ENCODE data around the gene REL. TPM values are rescaled to one million over a fixed set of nuclear protein-coding genes. Genes with fewer than 3 reads are reported as not detected.
"Not testable (repeated sequence)": the region's sequence is repeated elsewhere in the genome, so short reads cannot be mapped to it uniquely, and the experiment has no call there.

REL gene
- total RNA-seq, 2 experiments from 2014 or later, result 42.7 to 55.9 TPM

GRCh38 chr2:60844105-60844504 is 37.3 kb upstream of the REL start:
- intact Hi-C loops (cut with DNase I, micrococcal nuclease), result loop anchor here in 1 of 2 experiments (1.0 to 2.0 kb wide), 2 partner anchors 25 to 29 kb away; no protein-coding TSS in a partner anchor
- no peaks in the 10 kb centered on the region for H3K9me3 Mint-ChIP-seq (ENCODE audit: low read depth)
- peak; percentile 50 for DNase-seq
- ATAC-seq, result peak; percentile 82
- H3K36me3 Mint-ChIP-seq (ENCODE audit: low read depth), result no peaks in the 10 kb centered on the region
- no peaks in the 10 kb centered on the region for H3K27me3 Mint-ChIP-seq
- peaks cover 26% of the 10 kb centered on the region for H3K4me1 Mint-ChIP-seq
- ChIA-PET POLR2A (no interaction called here), CTCF (interaction anchor here (0.6 to 1.1 kb wide), 3 partner anchors 12 to 560 kb away, joined by 3 to 6 read pairs (median 3); no protein-coding TSS in a partner anchor)
- H3K27ac Mint-ChIP-seq, result peak overlapping the region; percentile 28
- H3K4me3 Mint-ChIP-seq, result no peak overlapping the region

DNA sequence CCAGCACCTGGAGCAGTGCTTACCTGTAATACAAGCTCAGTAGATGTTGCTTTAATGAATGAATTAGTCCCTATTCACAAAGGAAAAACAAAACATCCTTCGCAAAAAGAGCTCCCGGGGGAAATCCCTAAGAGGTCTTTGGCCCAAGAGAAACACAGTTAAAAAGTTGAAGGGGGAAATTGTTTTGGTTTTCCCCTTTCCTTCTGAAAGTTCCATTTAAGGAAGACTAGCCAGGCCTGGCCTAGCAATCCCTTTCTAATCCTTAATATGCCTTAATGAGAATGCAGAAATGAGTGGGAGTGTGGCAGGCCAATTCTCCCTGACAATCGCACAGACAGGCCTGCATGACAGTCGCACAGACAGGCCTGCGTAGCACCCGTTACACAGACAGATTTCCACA is 33.5 kb upstream of the REL start:
- no peak for ATAC-seq
- intact Hi-C loops (cut with DNase I, micrococcal nuclease), result no loop called here
- POLR2A ChIA-PET, result no interaction called here

DNA sequence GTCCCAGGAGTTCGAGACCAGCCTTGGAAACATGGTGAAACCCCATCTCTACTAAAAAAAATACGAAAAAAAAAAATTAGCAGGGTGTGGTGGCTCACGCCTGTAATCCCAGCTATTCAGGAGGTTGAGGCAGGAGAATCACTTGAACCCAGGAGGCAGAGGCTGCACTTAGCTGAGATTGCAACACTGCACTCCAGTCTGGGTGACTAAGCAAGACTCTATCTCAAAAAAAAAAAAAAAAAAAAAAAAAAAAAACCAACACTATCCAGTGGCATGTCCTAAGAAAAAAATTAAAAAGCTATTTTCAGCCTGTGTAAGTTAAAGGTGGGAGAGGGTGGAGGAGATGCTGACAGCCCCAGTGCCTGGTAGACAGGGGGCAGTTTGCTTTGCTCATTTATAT is 32.2 kb upstream of the REL start:
- POLR2A ChIA-PET, result no interaction called here
- intact Hi-C loops (cut with DNase I, micrococcal nuclease), result no loop called here
- H3K4me1 Mint-ChIP-seq, result peaks cover 3% of the 10 kb centered on the region
- H3K27ac Mint-ChIP-seq, result no peak overlapping the region
- CTCF ChIA-PET, result interaction anchor here (1.2 kb wide), 1 partner anchor 10 kb away, joined by 3 read pairs; no protein-coding TSS in a partner anchor
- DNase-seq, result no peak
- no peaks in the 10 kb centered on the region for H3K27me3 Mint-ChIP-seq
- H3K9me3 Mint-ChIP-seq (ENCODE audit: low read depth), result no peaks in the 10 kb centered on the region
- ATAC-seq, result no peak
- no peak overlapping the region for H3K4me3 Mint-ChIP-seq
- H3K36me3 Mint-ChIP-seq (ENCODE audit: low read depth), result no peaks in the 10 kb centered on the region

More for the DNA sequence above, 33.5 kb upstream of the REL start:
- H3K27ac Mint-ChIP-seq, result no peak overlapping the region
- DNase-seq, result no peak
- CTCF ChIA-PET, result no interaction called here
- H3K36me3 Mint-ChIP-seq (ENCODE audit: low read depth), result no peaks in the 10 kb centered on the region
- peaks cover 12% of the 10 kb centered on the region for H3K4me1 Mint-ChIP-seq
- no peaks in the 10 kb centered on the region for H3K27me3 Mint-ChIP-seq
- H3K9me3 Mint-ChIP-seq (ENCODE audit: low read depth), result no peaks in the 10 kb centered on the region
- H3K4me3 Mint-ChIP-seq, result no peak overlapping the region

DNA sequence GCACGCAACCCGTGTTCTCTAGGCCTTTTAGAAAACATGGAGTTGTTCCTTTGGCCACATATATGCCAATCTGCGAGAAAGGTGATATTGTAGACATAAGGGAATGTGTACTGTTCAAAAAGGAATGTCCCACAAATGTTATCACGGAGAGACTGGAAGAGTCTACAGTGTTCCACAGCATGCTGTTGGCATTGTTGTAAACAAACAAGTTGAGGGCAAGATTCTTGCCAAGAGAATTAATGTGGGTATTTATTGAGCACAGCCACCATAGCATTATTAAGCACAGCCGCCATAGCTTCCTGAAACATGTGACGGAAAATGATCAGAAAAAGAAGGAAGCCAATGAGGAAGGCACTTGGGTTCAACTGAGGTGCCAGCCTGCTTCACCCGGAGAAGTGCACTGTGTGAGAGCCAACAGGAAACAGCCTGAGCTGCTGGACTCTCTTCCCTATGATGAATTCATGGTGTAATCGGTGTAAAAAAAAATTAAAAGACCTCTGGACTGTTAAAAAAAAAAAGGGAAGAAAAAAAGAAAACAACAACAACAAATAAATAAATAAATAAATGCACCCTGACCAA is 29.0 kb upstream of the REL start:
- CTCF ChIA-PET, result interaction anchor here (1.1 kb wide), 1 partner anchor 16 kb away, joined by 4 read pairs; no protein-coding TSS in a partner anchor
- H3K36me3 Mint-ChIP-seq (ENCODE audit: low read depth), result no peaks in the 10 kb centered on the region
- POLR2A ChIA-PET, result interaction anchor here (0.9 kb wide), 1 partner anchor 45 kb away, joined by 3 read pairs; no protein-coding TSS in a partner anchor

GRCh38 chr2:60853531-60853930 is 27.8 kb upstream of the REL start:
- intact Hi-C loops (cut with DNase I, micrococcal nuclease), result no loop called here
- Mint-ChIP-seq H3K36me3 (ENCODE audit: low read depth) (no peaks in the 10 kb centered on the region), H3K9me3 (ENCODE audit: low read depth) (no peaks in the 10 kb centered on the region), H3K4me1 (no peaks in the 10 kb centered on the region), H3K4me3 (no peak overlapping the region), H3K27ac (no peak overlapping the region), H3K27me3 (no peaks in the 10 kb centered on the region)
- DNase-seq (no peak), ATAC-seq (no peak)
- ChIA-PET POLR2A (no interaction called here), CTCF (interaction anchor here (0.6 to 1.1 kb wide), 5 partner anchors 9 to 60 kb away, joined by 3 to 5 read pairs (median 4); no protein-coding TSS in a partner anchor)

More for the DNA sequence above, 29.0 kb upstream of the REL start:
- ATAC-seq (no peak), DNase-seq (no peak)
- no peak overlapping the region for H3K27ac Mint-ChIP-seq
- H3K9me3 Mint-ChIP-seq (ENCODE audit: low read depth), result no peaks in the 10 kb centered on the region
- no peaks in the 10 kb centered on the region for H3K4me1 Mint-ChIP-seq
- intact Hi-C loops (cut with DNase I, micrococcal nuclease), result no loop called here
- H3K4me3 Mint-ChIP-seq, result no peak overlapping the region
- no peaks in the 10 kb centered on the region for H3K27me3 Mint-ChIP-seq

GRCh38 chr2:60855989-60856669 is 25.2 kb upstream of the REL start:
- ChIA-PET CTCF (interaction anchor here (1.1 kb wide), 1 partner anchor 29 kb away, joined by 3 read pairs; no protein-coding TSS in a partner anchor), POLR2A (no interaction called here)
- DNase-seq (no peak), ATAC-seq (no peak)
- Mint-ChIP-seq H3K4me3 (no peak overlapping the region), H3K27ac (no peak overlapping the region), H3K36me3 (ENCODE audit: low read depth) (no peaks in the 10 kb centered on the region), H3K27me3 (no peaks in the 10 kb centered on the region), H3K4me1 (no peaks in the 10 kb centered on the region), H3K9me3 (ENCODE audit: low read depth) (no peaks in the 10 kb centered on the region)
- intact Hi-C loops (cut with DNase I, micrococcal nuclease), result no loop called here

GRCh38 chr2:60857056-60857455 is 24.3 kb upstream of the REL start:
- H3K4me3 Mint-ChIP-seq, result no peak overlapping the region
- ChIA-PET CTCF (no interaction called here), POLR2A (no interaction called here)
- H3K4me1 Mint-ChIP-seq, result peaks cover 6% of the 10 kb centered on the region
- ATAC-seq (no peak), DNase-seq (no peak)
- no peaks in the 10 kb centered on the region for H3K9me3 Mint-ChIP-seq (ENCODE audit: low read depth)
- H3K27me3 Mint-ChIP-seq, result no peaks in the 10 kb centered on the region
- no peaks in the 10 kb centered on the region for H3K36me3 Mint-ChIP-seq (ENCODE audit: low read depth)
- H3K27ac Mint-ChIP-seq, result no peak overlapping the region
- intact Hi-C loops (cut with DNase I, micrococcal nuclease), result no loop called here

- Mint-ChIP-seq H3K9me3 (ENCODE audit: low read depth) (no peaks in the 10 kb centered on the region), H3K4me1 (peaks cover 12% of the 10 kb centered on the region), H3K4me3 (no peak overlapping the region), H3K27me3 (peaks cover 2% of the 10 kb centered on the region), H3K36me3 (ENCODE audit: low read depth) (no peaks in the 10 kb centered on the region), H3K27ac (no peak overlapping the region)
- ChIA-PET CTCF (interaction anchor here (0.6 kb wide), 1 partner anchor 54 kb away, joined by 3 read pairs; no protein-coding TSS in a partner anchor), POLR2A (no interaction called here)
- intact Hi-C loops (cut with DNase I, micrococcal nuclease), result no loop called here
- ATAC-seq (no peak), DNase-seq (no peak)
Measured at GRCh38 chr2:60858897-60859311, 22.5 kb upstream of the REL start.

- intact Hi-C loops (cut with DNase I, micrococcal nuclease), result no loop called here
- POLR2A ChIA-PET, result no interaction called here
Measured at GRCh38 chr2:60861736-60862135, 19.6 kb upstream of the REL start.

GRCh38 chr2:60862642-60863041 is 18.7 kb upstream of the REL start:
- no peak overlapping the region for H3K27ac Mint-ChIP-seq
- intact Hi-C loops (cut with DNase I, micrococcal nuclease), result no loop called here
- H3K4me3 Mint-ChIP-seq, result no peak overlapping the region
- POLR2A ChIA-PET, result no interaction called here
- peaks cover 9% of the 10 kb centered on the region for H3K36me3 Mint-ChIP-seq (ENCODE audit: low read depth)
- DNase-seq (no peak), ATAC-seq (peak; percentile 53)
- peaks cover 20% of the 10 kb centered on the region for H3K4me1 Mint-ChIP-seq
- peaks cover 12% of the 10 kb centered on the region for H3K9me3 Mint-ChIP-seq (ENCODE audit: low read depth)
- H3K27me3 Mint-ChIP-seq, result peaks cover 2% of the 10 kb centered on the region
- CTCF ChIA-PET, result interaction anchor here (0.6 to 1.5 kb wide), 7 partner anchors 8 to 109 kb away, joined by 3 to 5 read pairs (median 4); no protein-coding TSS in a partner anchor

More at GRCh38 chr2:60861736-60862135, 19.6 kb upstream of the REL start:
- no peak for DNase-seq
- ATAC-seq, result no peak
- Mint-ChIP-seq H3K27me3 (peaks cover 2% of the 10 kb centered on the region), H3K4me3 (no peak overlapping the region), H3K4me1 (peaks cover 12% of the 10 kb centered on the region), H3K27ac (no peak overlapping the region), H3K36me3 (ENCODE audit: low read depth) (peaks cover 1% of the 10 kb centered on the region), H3K9me3 (ENCODE audit: low read depth) (peaks cover 6% of the 10 kb centered on the region)
- CTCF ChIA-PET, result interaction anchor here (0.6 kb wide), 1 partner anchor 105 kb away, joined by 3 read pairs; no protein-coding TSS in a partner anchor

- CTCF ChIA-PET, result interaction anchor here (0.7 kb wide), 1 partner anchor 47 kb away, joined by 3 read pairs; no protein-coding TSS in a partner anchor
- not testable (repeated sequence) for ATAC-seq, DNase-seq
Measured at GRCh38 chr2:60865361-60865760, 16.0 kb upstream of the REL start.

More at GRCh38 chr2:60865361-60865760, 16.0 kb upstream of the REL start:
- H3K9me3 Mint-ChIP-seq (ENCODE audit: low read depth), result peaks cover 17% of the 10 kb centered on the region
- H3K4me3 Mint-ChIP-seq; POLR2A ChIA-PET; intact Hi-C loops (cut with DNase I, micrococcal nuclease); H3K27ac Mint-ChIP-seq; H3K27me3 Mint-ChIP-seq: not testable (repeated sequence)
- peaks cover 32% of the 10 kb centered on the region for H3K4me1 Mint-ChIP-seq
- peaks cover 20% of the 10 kb centered on the region for H3K36me3 Mint-ChIP-seq (ENCODE audit: low read depth)

Data from activated CD4-positive, alpha-beta T cell treated with anti-CD3 and anti-CD28 coated beads for 36 hours (primary cell).